Natural killer cell treated with Interleukin-12 subunit alpha and Interleukin-12 subunit beta and Interleukin-15 and Interleukin-18, amount 100 ng/mL, for 72 hours (primary cell): ENCODE measurements around the gene ZBTB18. TPM values are rescaled to one million over a fixed set of nuclear protein-coding genes. Genes with fewer than 3 reads are reported as not detected.

Source experiments
- ATAC-seq, 2 donors: fragments of 150-1000 bp; cut with Tn5 transposase in 1 of 2; sonication (Bioruptor Pico), chemical (Tn5 transposase) in 1 of 2; 2 replicates each; pipeline ENCODE4 v1.10.0; 2021
- DNase-seq: peaks from one replicate; pipeline ENCODE4 v3.0.0; 2022; ENCODE audit warnings: low spot score
- H3K27ac Mint-ChIP-seq, 2 donors: 1 replicate in 1 of 2; 2 replicates in 1 of 2; pipeline ENCODE4 v1.8.0; 2022; ENCODE audit warnings: mixed read lengths in 2 of 2, mild to moderate bottlenecking in 1 of 2, moderate library complexity in 1 of 2
- H3K27me3 Mint-ChIP-seq, 2 donors: 1 replicate in 1 of 2; 2 replicates in 1 of 2; pipeline ENCODE4 v1.8.0; 2022; ENCODE audit warnings: mixed read lengths in 2 of 2
- H3K36me3 Mint-ChIP-seq: one replicate; pipeline ENCODE4 v1.8.0; 2022; ENCODE audit warnings: mixed read lengths
- H3K4me1 Mint-ChIP-seq, 2 donors: 1 replicate in 1 of 2; 2 replicates in 1 of 2; pipeline ENCODE4 v1.8.0; 2022; ENCODE audit warnings: low read depth in 2 of 2, mixed read lengths in 2 of 2, mild to moderate bottlenecking in 1 of 2
- H3K4me3 Mint-ChIP-seq: one replicate; pipeline ENCODE4 v1.8.0; 2022; ENCODE audit warnings: mixed read lengths
- H3K9me3 Mint-ChIP-seq: 2 replicates; pipeline ENCODE4 v1.8.0; 2022; ENCODE audit warnings: mixed read lengths
- total RNA-seq, 2 donors: library from RNA; stranded (reverse); gene quantifications; one replicate each; pipeline ENCODE4 v1.2.3, GENCODE V29; 2022

Gene ZBTB18
- total RNA-seq, 2 donors from 2014 or later = 2.3 to 3.3 TPM

GRCh38 chr1:244106176-244106575, 55.1 kb downstream of the ZBTB18 start:
- Mint-ChIP-seq H3K27ac (no peak overlapping the region), H3K36me3 (no peaks in the 10 kb centered on the region), H3K9me3 (no peaks in the 10 kb centered on the region), H3K27me3 (peaks cover 32 to 48% of the 10 kb centered on the region in 2 donors), H3K4me1 (peaks cover 0 to 2% of the 10 kb centered on the region in 2 donors), H3K4me3 (no peak overlapping the region)
- DNase-seq = no peak
- no peak for ATAC-seq

Other genes starting within 250 kb of the ZBTB18 start
- 10 to 100 TPM; 38.1 to 41.8 TPM for gene AKT3, start 201.0 kb upstream of the ZBTB18 start, total RNA-seq